SK-N-SH treated with all-trans-retinoic acid at 6 μM for 48 hours (cell line): ENCODE data around the gene CHST15.

Experiments used
- ZNF565 ChIP-seq: fragments of 450-650 bp; formaldehyde crosslinking; conservative IDR thresholded peaks from 2 replicates; pipeline ENCODE4 v1.5.0; 2020; ENCODE audit warnings: low read depth, mild to moderate bottlenecking, moderate library complexity
- TF ChIP-seq, protein P1 (sequence below): fragments of 250-450 bp; sonication (Bioruptor Pico); IDR thresholded peaks from 2 replicates; pipeline ENCODE4 v1.8.0; 2020; ENCODE audit warnings: mild to moderate bottlenecking, moderate library complexity, borderline replicate concordance

DNA sequence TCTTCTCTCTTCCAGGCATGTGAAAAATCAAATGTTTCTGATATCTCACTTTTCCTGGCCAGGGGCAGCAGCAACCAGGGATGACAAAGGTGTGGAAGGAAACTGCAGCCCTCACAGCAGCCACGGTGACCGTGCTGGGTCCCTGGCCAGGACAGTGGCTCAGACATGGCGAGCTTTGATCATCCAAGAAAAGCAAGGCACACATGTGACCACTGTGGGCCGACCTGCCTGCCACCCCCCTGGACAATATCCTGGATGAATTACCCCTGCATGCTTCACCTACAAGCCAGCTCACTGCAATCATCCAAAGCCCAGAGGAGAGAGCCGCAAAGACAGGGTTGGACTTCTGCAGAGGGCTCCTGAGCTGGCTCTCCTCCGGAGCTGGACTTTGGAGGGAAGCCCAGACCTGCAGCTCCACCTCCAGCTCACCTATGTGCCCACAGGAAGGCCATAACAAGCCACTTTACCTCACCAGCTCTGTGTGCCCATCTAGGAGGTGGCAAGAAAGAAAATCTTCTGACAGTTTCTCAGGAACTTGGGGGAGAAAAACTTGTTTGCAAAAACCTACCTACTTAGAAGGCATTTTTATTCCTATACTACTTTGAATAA lies 2.7 kb downstream of the CHST15 start:
- TF ChIP-seq ZNF565 (CRISPR knock-in tag): no peak
- TF ChIP-seq, protein P1, sequence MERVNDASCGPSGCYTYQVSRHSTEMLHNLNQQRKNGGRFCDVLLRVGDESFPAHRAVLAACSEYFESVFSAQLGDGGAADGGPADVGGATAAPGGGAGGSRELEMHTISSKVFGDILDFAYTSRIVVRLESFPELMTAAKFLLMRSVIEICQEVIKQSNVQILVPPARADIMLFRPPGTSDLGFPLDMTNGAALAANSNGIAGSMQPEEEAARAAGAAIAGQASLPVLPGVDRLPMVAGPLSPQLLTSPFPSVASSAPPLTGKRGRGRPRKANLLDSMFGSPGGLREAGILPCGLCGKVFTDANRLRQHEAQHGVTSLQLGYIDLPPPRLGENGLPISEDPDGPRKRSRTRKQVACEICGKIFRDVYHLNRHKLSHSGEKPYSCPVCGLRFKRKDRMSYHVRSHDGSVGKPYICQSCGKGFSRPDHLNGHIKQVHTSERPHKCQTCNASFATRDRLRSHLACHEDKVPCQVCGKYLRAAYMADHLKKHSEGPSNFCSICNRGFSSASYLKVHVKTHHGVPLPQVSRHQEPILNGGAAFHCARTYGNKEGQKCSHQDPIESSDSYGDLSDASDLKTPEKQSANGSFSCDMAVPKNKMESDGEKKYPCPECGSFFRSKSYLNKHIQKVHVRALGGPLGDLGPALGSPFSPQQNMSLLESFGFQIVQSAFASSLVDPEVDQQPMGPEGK (CRISPR knock-in tag): no peak
